HepG2 (cell line): Measurements from ENCODE around the gene PLXND1. TPM values are rescaled to one million over a fixed set of nuclear protein-coding genes. Genes with fewer than 3 reads are reported as not detected.

Experiments used
- CREM ChIP-seq, 2 experiments: sonication (generic) in 1 of 2; formaldehyde crosslinking in 1 of 2; IDR thresholded peaks; 2 replicates each; pipeline versions ENCODE4 v1.4.0 to v1.6.1; 2016 to 2020; ENCODE audit warnings: antibody characterized with exemption in 1 of 2, mild to moderate bottlenecking in 1 of 2, missing genetic modification reagents in 1 of 2
- ELF1 ChIP-seq: sonication (generic); formaldehyde crosslinking; IDR thresholded peaks from 2 replicates; pipeline ENCODE4 v1.4.0; 2020; ENCODE audit warnings: missing genetic modification reagents
- GABPB1 ChIP-seq: IDR thresholded peaks from 2 replicates; pipeline ENCODE4 v1.6.1; 2016; ENCODE audit warnings: mild to moderate bottlenecking, missing genetic modification reagents, moderate library complexity, missing compliant biosample characterization
- HNF1B ChIP-seq: sonication (generic); formaldehyde crosslinking; IDR thresholded peaks from 2 replicates; pipeline ENCODE4 v1.5.1; 2020; ENCODE audit warnings: mild to moderate bottlenecking, moderate library complexity, missing genetic modification reagents
- IRX3 ChIP-seq: sonication (generic); formaldehyde crosslinking; IDR thresholded peaks from 2 replicates; pipeline ENCODE4 v1.8.1; 2023; ENCODE audit warnings: mild to moderate bottlenecking, low read depth, missing genetic modification reagents, borderline replicate concordance
- SKI ChIP-seq: fragments of 450-650 bp; IDR thresholded peaks from one replicate; pipeline ENCODE4 v1.6.1; 2018; ENCODE audit warnings: mild to moderate bottlenecking; ENCODE audit not compliant: partially characterized antibody
- ZNF276 ChIP-seq: sonication (generic); formaldehyde crosslinking; IDR thresholded peaks from 2 replicates; pipeline ENCODE4 v1.4.0; 2020; ENCODE audit warnings: mild to moderate bottlenecking, low read depth, missing genetic modification reagents
- ZNF766 ChIP-seq: sonication (generic); formaldehyde crosslinking; IDR thresholded peaks from 2 replicates; pipeline ENCODE4 v1.5.0; 2020; ENCODE audit warnings: missing genetic modification reagents, borderline replicate concordance
- ZNF770 ChIP-seq: sonication (generic); formaldehyde crosslinking; IDR thresholded peaks from 2 replicates; pipeline ENCODE4 v1.5.0; 2020; ENCODE audit warnings: mild to moderate bottlenecking, missing genetic modification reagents
- ZNF800 ChIP-seq: sonication (generic); formaldehyde crosslinking; IDR thresholded peaks from 2 replicates; pipeline ENCODE4 v1.4.0; 2020; ENCODE audit warnings: missing genetic modification reagents
- ZNF878 ChIP-seq: sonication (generic); formaldehyde crosslinking; IDR thresholded peaks from 2 replicates; pipeline ENCODE4 v1.8.1; 2023; ENCODE audit warnings: mild to moderate bottlenecking, missing genetic modification reagents, moderate library complexity
- polyA plus RNA-seq, 8 experiments: library from polyadenylated mRNA; depleted of rRNA in 3 of 8; stranded (reverse) in 7 of 8; unstranded in 1 of 8; fragments of >200 nt; fragmentation: Illumina TruSeq in 4 of 8; extraction: Trizol in 4 of 8; gene quantifications; 2 replicates each; pipeline versions ENCODE4 v1.2.1 to v1.2.3, GENCODE V29; 2011 to 2016; ENCODE audit warnings: low read depth in 4 of 8, missing spikeins in 1 of 8, mixed read lengths in 1 of 8; ENCODE audit not compliant: insufficient read depth in 1 of 8
- total RNA-seq, 5 experiments: library from RNA; depleted of rRNA; stranded (reverse); fragments of >200 nt; fragmentation: Illumina TruSeq; extraction: Trizol; gene quantifications; 2 replicates each; pipeline ENCODE4 v1.2.3, GENCODE V29; 2016; ENCODE audit warnings: low read depth in 1 of 5

PLXND1 gene
- total and polyA plus RNA-seq, 2 of the 13 experiments (the other 11 are each of a cell fraction or from before 2014, with no cell fraction given), result 15.9 to 42.0 TPM

- 0 out of 2 replicates have a peak, but pooled peaks have one; percentile 29 for TF ChIP-seq ZNF800
- TF ChIP-seq ELF1 (CRISPR knock-in tag), result peak; percentile 28; the same call in 1 of the 2 replicates
- TF ChIP-seq ZNF770, result 0 out of 2 replicates have a peak, but pooled peaks have one; percentile 2
- no peak for TF ChIP-seq IRX3 (CRISPR knock-in tag)
- no peak for TF ChIP-seq ZNF878 (CRISPR knock-in tag)
- peak; percentile 91 for TF ChIP-seq SKI
- TF ChIP-seq ZNF276, result peak; percentile 22; the same call in 1 of the 2 replicates
- peak; percentile 55; the same call in 1 of the 2 replicates for TF ChIP-seq GABPB1 (CRISPR knock-in tag)
- TF ChIP-seq ZNF766, result 0 out of 2 replicates have a peak, but pooled peaks have one; percentile 32
- TF ChIP-seq CREM (IDR thresholded peaks at IDR 0.05), result peak; percentile 4; the same call in 1 of the 2 replicates
- TF ChIP-seq CREM (CRISPR knock-in tag; IDR thresholded peaks at IDR 0.05), result no peak
- peak; percentile 61; the same call in 1 of the 2 replicates for TF ChIP-seq HNF1B
Observed at GRCh38 chr3:129611812-129612533, 5.5 kb upstream of the PLXND1 start (continued).
